Stimulated activated CD4-positive, alpha-beta T cell treated with anti-CD3 and anti-CD28 coated beads, TNF-alpha, amount 100 ng/mL, for 1 hour (primary cell): ENCODE data around the gene ZNF526.

ENCODE experiments used
- DNase-seq, 3 donors: peaks; one replicate each; pipeline ENCODE4 v3.0.0-alpha.2; 2020; ENCODE audit warnings: low read depth in 3 of 3, low spot score in 1 of 3

The ZNF526 gene

DNA sequence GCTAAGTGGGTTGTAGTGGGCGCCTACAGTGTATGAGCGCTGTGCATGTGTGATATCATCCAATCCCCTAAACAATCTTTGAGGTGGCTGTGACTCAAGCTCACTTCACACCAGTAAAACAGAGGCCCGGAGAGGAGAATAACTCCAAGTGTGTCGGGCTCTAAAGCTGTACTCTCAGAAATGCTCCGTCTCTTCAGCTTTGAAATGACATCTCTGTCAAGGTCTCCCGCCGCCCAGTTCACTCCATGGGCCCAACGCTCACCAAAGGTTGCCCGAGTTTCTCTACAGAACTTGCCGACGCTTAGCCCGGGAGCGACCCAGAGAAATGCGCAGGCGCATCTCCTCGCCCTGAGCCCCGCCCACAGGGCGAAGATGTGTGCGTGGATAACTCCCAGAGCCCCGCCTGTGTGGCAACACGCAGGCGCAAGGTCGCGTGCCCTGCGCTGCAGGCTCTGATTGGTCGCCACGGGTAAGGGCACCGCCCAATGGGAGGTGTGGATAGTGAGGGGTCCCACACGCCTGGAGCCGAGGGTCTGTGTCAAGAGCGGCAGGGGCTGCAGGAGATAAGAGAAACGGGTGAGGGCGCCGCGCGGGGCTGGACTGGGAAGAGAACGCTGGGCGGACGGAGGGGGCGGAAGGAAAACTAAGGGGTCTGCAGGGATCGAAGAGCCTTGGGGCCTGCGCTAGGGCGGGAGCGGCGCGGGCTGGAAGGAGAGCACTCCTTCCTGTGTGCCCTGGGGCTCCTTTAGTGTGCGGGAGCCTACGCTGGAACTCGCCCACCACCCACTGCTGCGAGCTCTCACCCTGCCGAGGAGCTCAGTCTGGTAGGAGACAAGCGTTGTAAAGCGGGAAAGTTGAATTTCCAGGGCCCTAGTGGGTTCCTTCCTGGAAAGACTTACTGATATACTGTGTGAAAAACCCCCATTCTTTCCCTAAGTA, at the start of gene ZNF526:
ZNF526 (plus strand) TSS at position 501 of the 939 bp plus-strand sequence. CDS start 4,092 bp downstream, outside the sequence.
- peak; percentile 89 to 94 (median 94) for DNase-seq

- DNase-seq: no peak
Observed at GRCh38 chr19:42170715-42171114, 49.4 kb upstream of the ZNF526 start.

- DNase-seq: no peak
Observed at GRCh38 chr19:42172261-42172660, 47.9 kb upstream of the ZNF526 start.

- DNase-seq: no peak
Observed at GRCh38 chr19:42173695-42174094, 46.4 kb upstream of the ZNF526 start.

DNA sequence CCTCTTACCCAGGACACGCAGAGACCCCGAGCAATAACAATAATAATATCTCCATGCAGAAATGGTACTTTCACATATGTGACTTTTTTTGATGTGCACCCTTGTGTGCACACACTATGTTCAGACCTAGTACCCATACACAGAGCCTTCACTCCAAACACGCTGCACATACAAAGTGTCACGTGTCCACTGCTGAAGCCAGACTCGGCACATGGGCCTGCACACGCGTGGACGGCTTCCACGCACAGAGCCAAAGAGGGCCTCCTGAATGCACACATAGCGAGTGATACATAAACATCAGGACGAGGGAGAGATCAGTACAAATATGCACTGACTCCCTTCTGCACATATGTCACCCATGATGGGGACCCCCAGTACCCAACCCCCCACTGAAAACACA, 45.9 kb upstream of the ZNF526 start:
- DNase-seq: no peak

- DNase-seq: no peak
Observed at GRCh38 chr19:42174958-42175734, 45.0 kb upstream of the ZNF526 start.

DNA sequence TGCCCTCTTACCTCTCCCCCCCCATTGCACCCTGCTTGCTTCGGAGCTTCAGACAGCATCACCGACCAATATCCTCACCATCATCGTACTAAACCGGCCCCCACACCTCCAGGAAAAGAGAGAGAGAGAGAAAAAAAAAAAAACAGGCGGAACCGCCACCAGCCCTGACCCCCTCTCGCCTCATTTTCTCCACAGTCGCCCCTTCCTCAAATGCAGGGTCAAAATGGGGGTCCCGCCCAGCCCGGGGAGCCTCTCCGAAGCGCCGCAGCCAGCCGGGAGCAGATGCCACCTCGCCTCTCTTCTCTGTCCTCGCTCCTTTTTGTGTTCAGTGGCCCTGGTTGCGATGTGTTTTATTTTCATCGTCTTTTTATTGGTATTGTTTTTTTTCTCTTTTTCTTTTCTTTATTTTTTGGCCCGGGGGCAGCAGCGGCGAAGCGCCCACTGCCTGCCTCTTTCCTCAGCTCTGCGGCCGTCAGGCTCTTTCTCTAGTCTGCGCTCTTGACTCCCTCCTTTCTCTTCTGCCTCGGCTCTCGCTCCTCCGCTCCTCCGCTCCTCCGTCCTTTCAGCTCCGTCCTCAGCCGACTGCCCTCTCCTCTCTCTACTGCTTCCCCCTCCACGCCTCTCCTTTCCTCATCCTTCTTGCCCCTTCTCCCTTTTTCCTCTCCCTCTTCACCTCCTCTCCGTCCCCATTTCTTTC, 44.0 kb upstream of the ZNF526 start:
- no peak for DNase-seq

DNA sequence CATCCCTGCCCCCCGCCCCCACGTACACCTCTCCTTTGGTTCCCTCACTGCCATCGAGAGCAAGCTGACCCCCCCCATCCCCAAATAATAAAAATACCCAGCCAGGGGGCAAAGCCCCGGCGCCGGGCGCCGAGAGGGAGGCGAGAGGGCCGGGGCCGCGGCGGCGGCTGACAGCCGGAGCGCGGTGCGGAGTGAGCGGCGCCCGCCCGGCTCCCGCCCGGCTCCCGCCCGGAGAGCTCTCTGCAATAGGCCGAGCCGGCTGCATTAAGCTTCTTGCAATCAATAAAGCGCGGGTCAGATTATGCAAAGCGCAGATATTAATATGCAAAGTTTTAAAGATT, 43.5 kb upstream of the ZNF526 start:
- no peak for DNase-seq

DNA sequence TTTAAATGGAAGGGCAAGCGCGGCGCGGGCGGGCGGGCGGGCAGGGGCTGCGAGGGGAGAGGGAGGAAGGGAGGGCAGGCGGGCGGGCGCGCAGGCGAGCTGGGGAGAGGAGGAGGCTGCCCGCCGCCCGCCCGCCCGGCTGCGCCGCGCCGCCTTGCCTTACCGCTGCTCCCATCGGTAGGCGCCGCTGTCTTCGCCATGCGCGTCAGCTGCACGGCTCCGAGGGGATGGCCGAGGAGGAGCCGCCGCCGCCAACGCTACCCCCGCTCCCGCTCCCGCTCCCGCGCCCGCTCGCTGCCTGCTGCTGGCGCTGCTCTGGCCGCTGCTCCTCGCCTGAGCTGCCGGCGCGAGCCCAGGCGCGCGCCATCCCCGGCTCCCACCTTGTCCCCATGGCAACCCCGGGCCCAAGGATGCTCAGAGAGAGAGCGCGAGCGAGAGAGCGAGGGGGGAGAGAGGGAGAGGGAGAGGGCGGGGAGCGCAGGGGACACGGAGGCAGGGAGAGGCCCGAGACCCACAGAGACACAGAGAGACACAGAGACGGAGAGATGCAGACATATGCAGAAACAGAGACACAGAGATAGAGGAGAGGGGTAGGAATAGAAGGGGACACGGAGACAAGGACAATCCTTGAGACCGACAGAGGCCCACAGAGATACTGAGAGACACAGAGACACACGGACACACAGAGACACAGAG, 43.0 kb upstream of the ZNF526 start:
- DNase-seq: peak; percentile 40 to 60 (median 52)

- DNase-seq: no peak
Observed at GRCh38 chr19:42177686-42178019, 42.5 kb upstream of the ZNF526 start.

DNA sequence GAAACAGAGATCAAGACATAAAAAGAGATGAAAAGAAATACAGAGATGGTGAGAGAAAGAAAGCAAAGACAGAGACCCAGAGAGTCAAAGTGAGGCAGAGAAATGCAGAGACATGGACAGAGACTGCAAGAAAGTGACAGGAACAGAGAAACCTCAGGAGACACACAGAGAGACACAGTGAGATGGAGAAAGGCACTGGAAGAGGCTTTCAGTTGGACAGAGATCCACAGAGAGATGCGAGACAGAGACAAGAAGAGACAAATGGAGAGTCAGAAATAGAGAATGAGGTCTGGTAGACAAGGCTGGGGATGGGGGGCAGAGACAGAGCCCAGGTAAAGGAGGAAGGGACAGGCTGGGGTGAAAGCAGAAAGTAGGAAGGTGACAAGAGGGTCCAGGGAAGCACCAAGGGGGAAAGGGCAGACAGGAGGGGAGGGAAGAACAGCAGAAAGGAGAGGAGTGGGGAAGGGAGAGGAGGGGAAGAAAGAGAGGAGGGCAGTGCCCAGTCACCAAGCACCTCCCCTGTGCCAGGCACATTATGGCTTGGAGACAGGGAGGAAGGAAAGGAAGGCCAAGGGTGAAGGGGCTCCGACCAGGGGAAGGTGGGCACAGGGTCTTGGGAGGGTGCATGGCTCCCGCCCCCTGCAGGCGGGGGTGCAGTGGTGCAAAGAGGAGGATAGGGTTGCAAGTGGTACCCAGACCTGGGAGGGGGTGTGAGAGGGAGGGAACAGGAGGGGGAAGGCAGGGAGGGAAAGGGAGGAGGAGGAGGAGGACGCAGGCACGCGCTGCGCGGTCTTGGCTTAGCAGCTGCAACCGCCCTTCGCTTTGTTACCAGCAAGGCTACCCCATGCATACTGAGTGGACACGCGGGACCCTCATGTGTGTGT, 41.1 kb upstream of the ZNF526 start:
- no peak for DNase-seq

DNA sequence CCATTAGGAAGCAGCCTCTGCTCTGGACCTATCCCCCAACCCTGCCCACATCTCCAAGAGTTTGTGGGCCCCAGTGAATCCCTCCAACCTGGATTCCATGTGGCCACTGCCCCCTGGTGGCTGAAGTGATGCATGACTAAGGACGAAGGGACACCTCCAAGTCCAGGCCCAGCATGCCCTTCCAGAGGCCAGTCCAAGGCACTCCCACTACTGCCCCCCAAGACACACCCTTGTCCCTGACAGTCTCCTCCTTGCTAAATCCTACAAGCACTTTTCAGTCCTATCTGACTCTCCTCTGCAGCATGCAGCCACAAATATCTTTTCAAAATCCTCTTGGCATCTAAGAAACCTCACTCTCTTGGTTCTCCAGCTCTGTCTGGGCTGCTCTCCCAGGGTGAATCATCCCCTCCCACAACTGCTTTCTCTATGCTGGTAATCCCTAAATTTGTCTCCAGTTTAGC, 35.7 kb upstream of the ZNF526 start:
- DNase-seq: peak; percentile 39 to 63 (median 47)

GRCh38 chr19:42185277-42185676, 34.8 kb upstream of the ZNF526 start:
- no peak for DNase-seq

DNA sequence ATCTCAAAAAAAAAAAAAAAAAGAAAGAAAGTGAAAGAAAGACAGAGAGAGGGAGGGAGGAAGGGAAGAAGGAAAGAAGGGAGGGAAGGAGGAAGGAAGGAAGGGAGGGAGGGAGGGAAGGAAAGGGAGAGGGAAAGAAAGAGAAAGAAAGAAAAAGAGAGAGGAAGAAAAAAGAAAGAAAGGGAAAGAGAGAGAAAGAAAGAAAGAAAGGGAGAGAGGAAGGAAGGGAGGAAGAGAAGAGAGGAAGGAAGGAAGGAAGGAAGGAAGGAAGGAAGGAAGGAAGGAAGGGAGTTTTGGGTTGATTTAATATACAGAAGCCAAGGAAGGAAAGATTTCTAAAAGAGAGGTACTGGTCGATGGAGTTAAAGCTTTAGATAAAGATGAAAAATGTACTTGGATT, 31.4 kb upstream of the ZNF526 start:
- DNase-seq: no peak

DNA sequence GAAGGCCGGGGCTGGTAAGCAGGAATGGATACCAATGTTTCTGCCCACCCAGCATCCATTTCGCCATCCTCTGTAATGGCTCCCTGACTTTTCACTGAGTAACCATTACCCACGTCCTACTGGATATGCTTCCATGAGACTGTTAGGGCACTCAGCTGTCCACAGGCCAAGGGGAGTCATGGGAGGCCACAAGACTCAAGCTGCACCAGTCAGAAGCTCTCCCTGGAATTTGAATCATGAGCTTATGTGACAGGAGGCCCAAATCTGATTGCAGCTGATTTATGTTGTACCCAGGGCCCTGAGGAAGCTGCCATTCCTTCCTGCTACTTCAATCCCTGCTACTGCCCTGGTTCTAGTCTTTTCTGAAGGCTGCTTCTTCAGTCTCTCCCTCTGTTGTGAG, 31.0 kb upstream of the ZNF526 start:
- DNase-seq: no peak

DNA sequence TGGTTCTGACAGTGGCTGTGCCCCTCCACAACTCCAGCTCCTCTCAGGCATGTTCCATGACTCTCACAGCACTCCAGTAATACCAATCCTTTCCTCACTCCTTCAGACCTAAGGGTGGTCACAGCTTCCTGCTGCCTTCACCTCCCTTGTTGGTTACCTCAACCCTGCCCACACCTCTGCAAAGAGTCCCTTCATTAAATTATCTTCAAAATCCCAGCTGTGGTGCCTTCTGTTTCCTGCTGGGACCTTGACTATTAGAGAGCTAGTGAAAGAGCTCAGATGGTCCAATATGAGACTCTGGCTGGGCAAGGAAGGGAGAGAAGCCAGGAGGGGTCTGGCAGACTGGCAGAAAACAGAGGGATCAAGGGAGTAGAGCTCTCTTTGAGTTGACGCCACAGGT, 28.8 kb upstream of the ZNF526 start:
- DNase-seq: no peak

DNA sequence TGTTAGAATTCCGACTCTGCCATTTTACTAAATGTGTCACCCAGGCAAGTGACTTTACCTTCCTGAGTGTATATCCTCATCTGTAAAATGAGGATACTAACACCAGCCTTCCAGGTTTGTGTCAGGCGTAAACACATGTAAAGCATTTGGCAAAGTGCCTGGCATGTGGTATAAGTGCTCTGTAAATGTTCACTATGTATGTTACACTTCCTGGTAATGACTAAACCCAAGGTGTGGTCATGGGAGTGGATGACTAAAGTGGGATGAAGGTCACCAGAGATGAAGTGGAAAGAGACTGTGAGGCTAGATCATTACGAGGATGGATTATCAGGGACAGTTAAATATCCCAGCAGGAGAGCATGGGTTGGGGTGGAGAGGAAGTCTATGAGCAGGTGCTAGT, 28.3 kb upstream of the ZNF526 start:
- no peak for DNase-seq

DNA sequence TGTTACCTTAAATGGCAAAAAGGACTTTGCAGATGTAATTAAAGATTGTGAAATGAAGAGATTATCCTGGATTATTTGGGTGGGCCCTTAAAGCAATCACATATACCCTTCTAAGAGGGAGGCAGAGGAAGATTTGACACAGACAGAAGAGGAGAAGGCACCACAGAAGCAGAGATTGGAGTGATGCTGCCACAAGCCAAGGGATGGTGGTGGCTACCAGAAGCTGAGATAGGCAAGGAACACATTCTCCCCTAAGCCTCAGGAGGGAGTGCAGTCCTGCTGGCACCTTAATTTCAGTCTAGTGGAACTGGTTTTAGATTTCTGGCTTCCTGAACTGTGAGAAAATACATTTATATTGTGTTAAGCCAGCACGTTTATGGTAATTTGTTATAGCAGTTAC, 26.8 kb upstream of the ZNF526 start:
- no peak for DNase-seq

GRCh38 chr19:42193706-42194105, 26.4 kb upstream of the ZNF526 start:
- DNase-seq: no peak
